MM.1S (cell line): ENCODE measurements around the gene SS18.
A peak's percentile ranks its signal among the peaks of the same experiment; 100 is the strongest.

Experiments
- DNase-seq: peaks from one replicate; pipeline ENCODE4 v3.0.0-alpha.2; 2015
- H2AFZ ChIP-seq: fragments of 300-600 bp; sonication (generic); 2 replicates; pipeline ENCODE4 v1.6.0; 2016; ENCODE audit warnings: antibody characterized with exemption, low read length
- H3F3A ChIP-seq: fragments of 300-600 bp; sonication (generic); 2 replicates; pipeline ENCODE4 v1.6.1; 2016; ENCODE audit warnings: mild to moderate bottlenecking, antibody characterized with exemption, low read length, moderate library complexity, mixed read lengths; ENCODE audit not compliant: insufficient read depth
- H3K27ac ChIP-seq: fragments of 300-600 bp; sonication (generic); 2 replicates; pipeline ENCODE4 v1.5.1; 2016; ENCODE audit warnings: mild to moderate bottlenecking, low read length
- H3K27me3 ChIP-seq: fragments of 300-600 bp; sonication (generic); replicated peaks from 2 replicates; pipeline ENCODE4 v1.6.0; 2016; ENCODE audit warnings: low read length; ENCODE audit not compliant: insufficient read depth
- H3K36me3 ChIP-seq: fragments of 300-600 bp; sonication (generic); replicated peaks from 2 replicates; pipeline ENCODE4 v1.6.1; 2016; ENCODE audit warnings: mild to moderate bottlenecking, low read length, mixed read lengths; ENCODE audit not compliant: insufficient read depth
- H3K4me1 ChIP-seq: fragments of 300-600 bp; sonication (generic); 2 replicates; pipeline ENCODE4 v1.6.1; 2016; ENCODE audit warnings: low read length, mixed read lengths
- H3K4me2 ChIP-seq: fragments of 300-600 bp; sonication (generic); 2 replicates; pipeline ENCODE4 v1.6.0; 2016; ENCODE audit warnings: low read depth, low read length
- H3K4me3 ChIP-seq: fragments of 300-600 bp; sonication (generic); 2 replicates; pipeline ENCODE4 v1.5.1; 2016; ENCODE audit warnings: low read length, mixed read lengths
- H3K79me2 ChIP-seq: fragments of 300-600 bp; sonication (generic); 2 replicates; pipeline ENCODE4 v1.6.1; 2016; ENCODE audit warnings: mixed run types, low read length, mixed read lengths
- H3K9ac ChIP-seq: fragments of 300-600 bp; sonication (generic); 2 replicates; pipeline ENCODE4 v1.6.1; 2016; ENCODE audit warnings: low read length, mixed read lengths
- H3K9me2 ChIP-seq: fragments of 300-600 bp; sonication (generic); replicated peaks from 2 replicates; pipeline ENCODE4 v1.6.1; 2016; ENCODE audit warnings: mild to moderate bottlenecking, low read length, mixed read lengths; ENCODE audit not compliant: insufficient read depth
- H3K9me3 ChIP-seq: fragments of 300-600 bp; sonication (generic); replicated peaks from 2 replicates; pipeline ENCODE4 v1.6.1; 2016; ENCODE audit warnings: mild to moderate bottlenecking, low read length, mixed read lengths; ENCODE audit not compliant: insufficient read depth
- H4K20me1 ChIP-seq: fragments of 300-600 bp; sonication (generic); 2 replicates; pipeline ENCODE4 v1.6.1; 2016; ENCODE audit warnings: mild to moderate bottlenecking, low read length, moderate library complexity, mixed read lengths; ENCODE audit not compliant: insufficient read depth
- CTCF ChIP-seq: fragments of 300-600 bp; sonication (generic); IDR thresholded peaks from 2 replicates; pipeline ENCODE4 v1.5.1; 2016; ENCODE audit warnings: antibody characterized with exemption, low read length, mixed read lengths
- EZH2 ChIP-seq: fragments of 300-600 bp; sonication (generic); optimal IDR thresholded peaks from 2 replicates; pipeline ENCODE3; 2017; ENCODE audit warnings: low read depth, mild to moderate bottlenecking, antibody characterized with exemption, low read length, mixed read lengths
- EZH2phosphoT487 ChIP-seq: fragments of 300-600 bp; sonication (generic); IDR thresholded peaks from 2 replicates; pipeline ENCODE4 v1.6.1; 2018; ENCODE audit warnings: antibody characterized with exemption, low read length

Gene SS18

GRCh38 chr18:26090130-26091046 lies at the start of gene SS18:
SS18 (minus strand) TSS chr18:26090613; CDS start chr18:26090569, 44 bp downstream.
- Histone ChIP-seq H3K79me2 (peaks cover 49% of the 10 kb centered on the region), H2AFZ (peak within 1 kb of the TSS; percentile 93), H3K9me2 (no peaks in the 10 kb centered on the region), H3K4me3 (peak within 1 kb of the TSS; percentile 100), H3K27ac (peak within 1 kb of the TSS; percentile 96), H3F3A (peaks cover 24% of the 10 kb centered on the region), H3K36me3 (peaks cover 6% of the 10 kb centered on the region; the same call in 1 of the 2 replicates), H3K4me2 (peak within 1 kb of the TSS; percentile 84), H4K20me1 (no peaks in the 10 kb centered on the region; the same call in 1 of the 2 replicates), H3K9ac (peak within 1 kb of the TSS; percentile 96), H3K27me3 (no peaks in the 10 kb centered on the region), H3K9me3 (no peaks in the 10 kb centered on the region), H3K4me1 (no peaks in the 10 kb centered on the region)
- TF ChIP-seq EZH2: no peak
- TF ChIP-seq EZH2phosphoT487: no peak
- TF ChIP-seq CTCF: peak; percentile 11; the same call in 1 of the 2 replicates
- peak; percentile 96 for DNase-seq

GRCh38 chr18:26135548-26135947 lies 45.1 kb upstream of the SS18 start:
- Histone ChIP-seq H3K4me1 (no peaks in the 10 kb centered on the region), H3K4me2 (no peak overlapping the region), H3K79me2 (no peaks in the 10 kb centered on the region), H3K36me3 (no peaks in the 10 kb centered on the region), H3K27me3 (no peaks in the 10 kb centered on the region), H3K27ac (no peak overlapping the region), H3K9ac (no peak overlapping the region), H3K4me3 (no peak overlapping the region), H3F3A (no peaks in the 10 kb centered on the region), H3K9me3 (no peaks in the 10 kb centered on the region), H4K20me1 (no peaks in the 10 kb centered on the region), H3K9me2 (no peaks in the 10 kb centered on the region), H2AFZ (no peak overlapping the region)
- no peak for DNase-seq
- no peak for TF ChIP-seq EZH2
- no peak for TF ChIP-seq EZH2phosphoT487
- TF ChIP-seq CTCF: no peak

GRCh38 chr18:26134107-26134506 lies 43.7 kb upstream of the SS18 start:
- no peaks in the 10 kb centered on the region for H3K79me2 ChIP-seq
- H3K27ac ChIP-seq: no peak overlapping the region
- DNase-seq: no peak
- H3K4me3 ChIP-seq: no peak overlapping the region
- no peaks in the 10 kb centered on the region for H4K20me1 ChIP-seq
- no peaks in the 10 kb centered on the region for H3K27me3 ChIP-seq
- H3K9ac ChIP-seq: no peak overlapping the region
- no peaks in the 10 kb centered on the region for H3K4me1 ChIP-seq
- TF ChIP-seq EZH2phosphoT487: no peak
- TF ChIP-seq CTCF: no peak
- TF ChIP-seq EZH2: no peak
- no peaks in the 10 kb centered on the region for H3K9me3 ChIP-seq
- no peak overlapping the region for H2AFZ ChIP-seq
- H3K4me2 ChIP-seq: no peak overlapping the region
- H3K9me2 ChIP-seq: no peaks in the 10 kb centered on the region
- H3F3A ChIP-seq: no peaks in the 10 kb centered on the region
- H3K36me3 ChIP-seq: no peaks in the 10 kb centered on the region
